ENCODE results near the gene ESRRB.

The ESRRB gene

DNA sequence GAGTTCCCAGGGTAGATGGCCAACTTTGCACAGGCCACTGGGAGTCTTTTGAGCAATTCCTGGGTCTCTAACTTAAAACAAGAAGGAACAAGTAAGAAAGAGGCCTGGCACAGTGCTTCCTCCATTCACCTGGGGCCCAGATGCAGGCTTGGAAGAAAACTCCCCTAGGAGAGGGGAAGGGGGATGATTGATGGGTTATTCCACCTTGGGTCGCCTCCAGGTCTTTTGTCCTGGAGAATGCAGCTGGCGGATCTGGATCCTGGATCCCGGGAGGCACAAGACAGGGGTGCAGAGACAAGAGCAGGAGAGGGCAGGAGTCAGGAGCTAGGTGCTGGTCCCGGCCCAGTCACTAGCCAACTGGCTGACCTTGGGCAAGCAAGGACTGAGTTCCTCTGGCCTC, 74.5 kb downstream of the ESRRB start:
- DNase-seq (ENCODE audit: low spot score): no peak

GRCh38 chr14:76456200-76456599, 80.3 kb downstream of the ESRRB start:
- DNase-seq (ENCODE audit: low spot score): no peak

- no peak for DNase-seq (ENCODE audit: low spot score)
These were observed 81.1 kb downstream of the ESRRB start for GRCh38 chr14:76456891-76457586.

- no peak for DNase-seq (ENCODE audit: low spot score)
These were observed 81.9 kb downstream of the ESRRB start for GRCh38 chr14:76457841-76458240.

DNA sequence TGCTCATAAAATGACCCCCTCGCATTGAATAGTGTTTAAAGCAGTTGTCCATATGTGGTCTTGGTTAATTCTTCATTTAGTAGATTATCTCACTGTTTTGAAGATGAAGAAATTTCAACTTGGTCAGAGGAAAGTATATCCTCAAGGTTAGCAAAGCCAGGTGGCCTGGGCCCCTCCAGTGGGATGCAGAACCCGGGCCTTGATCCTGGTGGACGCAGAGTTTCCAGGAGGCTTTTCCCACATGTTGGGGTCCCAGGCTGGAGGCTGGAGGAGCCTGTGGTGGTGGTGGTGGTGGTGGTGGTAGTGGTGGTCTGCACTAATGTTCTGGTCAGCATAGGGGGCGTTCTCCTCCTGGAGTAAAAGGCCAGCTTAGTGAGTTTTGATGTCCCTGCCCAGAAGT, 85.9 kb downstream of the ESRRB start:
- DNase-seq (ENCODE audit: low spot score): no peak

- no peak for DNase-seq (ENCODE audit: low spot score)
These were observed 86.4 kb downstream of the ESRRB start for GRCh38 chr14:76462330-76462729.

GRCh38 chr14:76463105-76463504, 87.2 kb downstream of the ESRRB start:
- DNase-seq (ENCODE audit: low spot score): no peak

GRCh38 chr14:76464856-76465255, 88.9 kb downstream of the ESRRB start:
- no peak for DNase-seq (ENCODE audit: low spot score)

GRCh38 chr14:76465664-76466063, 89.7 kb downstream of the ESRRB start:
- DNase-seq (ENCODE audit: low spot score): no peak

DNA sequence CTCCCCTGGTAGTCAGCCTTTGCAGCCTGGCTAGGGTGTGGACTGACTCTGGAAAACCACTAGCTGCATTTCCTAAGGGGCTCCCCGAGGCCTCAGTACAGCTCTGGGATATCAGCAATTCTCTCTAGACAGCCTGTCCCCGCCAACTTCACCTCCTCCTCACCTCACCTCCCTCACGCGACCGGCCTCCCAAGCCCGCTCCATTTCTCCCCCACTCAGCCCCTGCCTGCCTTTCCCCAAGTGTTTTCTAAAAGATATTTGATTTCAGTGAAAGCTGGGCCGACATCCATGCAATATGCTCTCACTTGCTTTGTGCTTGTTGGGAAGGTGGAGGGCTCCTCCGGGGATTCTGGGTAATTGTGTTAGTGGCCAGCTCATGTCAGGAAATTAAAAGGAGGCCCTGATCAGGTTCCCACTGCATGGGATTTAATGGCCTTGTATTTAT, 91.8 kb downstream of the ESRRB start:
- no peak for DNase-seq (ENCODE audit: low spot score)

DNA sequence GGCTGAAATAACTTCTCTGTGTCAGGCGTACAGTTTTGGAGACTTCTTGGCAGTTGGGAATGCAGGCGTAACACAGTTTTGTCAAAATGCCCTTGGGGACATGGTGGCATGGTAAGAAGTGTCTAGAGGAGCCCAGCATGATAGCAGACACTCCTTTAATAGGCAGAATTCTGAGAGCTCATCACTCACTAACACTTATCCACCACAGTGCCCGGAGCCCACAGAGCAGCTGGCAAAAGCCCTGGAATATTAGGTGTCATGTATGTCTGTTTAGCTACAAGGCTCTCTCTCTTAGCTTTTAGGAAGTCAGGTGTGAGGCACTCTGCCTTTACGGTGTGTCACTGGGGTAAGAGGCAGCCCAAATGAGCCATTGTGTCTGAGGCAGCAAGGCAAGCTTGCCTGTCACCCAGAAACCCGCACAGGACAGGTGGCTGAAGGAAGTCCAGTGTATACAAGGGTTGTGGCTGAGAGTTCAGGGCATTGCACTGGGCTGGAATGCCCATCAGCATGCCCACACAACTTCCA, 96.3 kb downstream of the ESRRB start:
- no peak for DNase-seq (ENCODE audit: low spot score)

GRCh38 chr14:76473481-76474263, 97.7 kb downstream of the ESRRB start:
- DNase-seq (ENCODE audit: low spot score): peak; percentile 2

DNA sequence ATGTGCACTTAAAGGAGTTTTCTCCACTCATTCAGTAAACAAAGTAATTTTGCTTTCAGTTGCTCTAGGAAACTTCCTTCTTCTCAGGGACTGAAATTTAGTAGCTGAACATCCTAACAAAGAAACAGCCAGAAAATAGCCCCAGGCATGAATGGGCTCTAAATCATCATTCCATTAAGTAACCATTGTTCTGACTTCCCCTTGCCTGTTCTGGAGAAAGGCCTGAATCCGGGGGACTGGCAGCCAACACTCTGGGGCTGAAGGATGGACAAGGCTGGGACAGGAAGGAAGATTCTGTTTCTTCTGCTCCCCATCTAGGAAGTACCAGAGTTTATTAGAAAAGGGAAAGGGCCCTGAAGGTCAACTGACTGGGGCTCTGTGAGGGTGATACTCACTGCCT, 104.5 kb downstream of the ESRRB start:
- no peak for DNase-seq (ENCODE audit: low spot score)

DNA sequence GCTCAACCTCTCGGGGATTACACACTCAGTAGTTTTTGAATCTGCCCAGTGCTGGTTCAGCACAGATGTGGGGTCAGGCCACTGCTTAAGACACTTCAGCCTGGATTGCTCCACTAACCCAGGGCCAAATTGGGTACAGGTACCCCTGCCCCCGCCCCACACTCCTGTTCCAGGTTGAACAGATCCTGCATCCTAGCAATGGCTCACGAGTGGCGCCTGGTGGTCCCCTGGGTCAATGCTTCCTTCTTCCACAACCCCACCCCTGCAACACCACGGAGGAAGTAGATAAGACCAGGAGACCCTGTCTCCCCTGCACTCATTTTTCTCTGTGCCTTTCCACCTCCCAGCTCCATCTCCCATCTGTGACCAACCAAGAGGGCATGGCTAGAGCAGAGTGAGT, 108.4 kb downstream of the ESRRB start:
- no peak for DNase-seq (ENCODE audit: low spot score)

DNA sequence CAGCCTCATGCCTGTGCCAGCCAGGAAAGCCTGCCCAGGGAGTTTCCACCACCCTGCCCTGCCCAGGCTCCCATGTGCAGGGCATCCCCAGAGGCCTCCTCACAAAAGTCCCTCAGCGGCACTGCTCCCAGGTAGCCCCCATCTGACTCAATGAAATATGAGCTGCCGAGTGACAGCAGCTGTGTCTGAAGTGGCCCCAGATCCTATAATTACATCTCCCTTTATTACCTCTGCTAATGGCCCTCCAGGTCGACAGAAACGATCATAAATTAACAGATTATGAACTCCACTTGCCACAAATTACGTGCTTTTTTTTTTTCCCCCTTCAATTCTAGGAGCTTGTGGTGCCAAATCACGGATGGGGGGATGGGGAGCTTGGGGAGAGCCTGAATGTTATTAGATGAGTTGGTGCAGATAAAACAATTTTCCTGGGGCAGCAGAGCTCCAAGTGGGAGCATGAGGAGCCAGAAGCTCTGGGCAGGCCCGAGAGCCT, 110.4 kb downstream of the ESRRB start:
- DNase-seq (ENCODE audit: low spot score): no peak

GRCh38 chr14:76488551-76488950, 112.6 kb downstream of the ESRRB start:
- no peak for DNase-seq (ENCODE audit: low spot score)

DNA sequence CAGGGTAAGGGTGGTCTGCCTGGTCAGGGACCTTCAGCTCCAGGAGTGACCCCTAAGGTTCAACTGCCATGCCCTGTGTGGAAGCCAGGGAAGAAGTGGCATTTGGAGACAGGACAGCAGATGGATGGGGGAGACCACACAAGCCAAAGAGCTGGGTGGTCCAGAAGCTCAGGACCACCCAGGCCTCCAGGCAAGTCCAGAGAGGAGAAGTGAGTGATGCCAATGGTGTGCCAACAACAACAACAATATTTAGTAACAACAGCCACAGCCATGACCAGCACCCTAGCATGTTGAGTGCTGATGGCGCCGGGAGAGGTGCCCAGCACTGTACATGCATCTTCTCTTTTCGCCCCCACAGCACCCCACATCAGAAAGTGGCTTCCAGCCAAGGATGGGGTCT, 113.7 kb downstream of the ESRRB start:
- no peak for DNase-seq (ENCODE audit: low spot score)

- no peak for DNase-seq (ENCODE audit: low spot score)
These were observed 114.2 kb downstream of the ESRRB start for GRCh38 chr14:76490111-76490510.

DNA sequence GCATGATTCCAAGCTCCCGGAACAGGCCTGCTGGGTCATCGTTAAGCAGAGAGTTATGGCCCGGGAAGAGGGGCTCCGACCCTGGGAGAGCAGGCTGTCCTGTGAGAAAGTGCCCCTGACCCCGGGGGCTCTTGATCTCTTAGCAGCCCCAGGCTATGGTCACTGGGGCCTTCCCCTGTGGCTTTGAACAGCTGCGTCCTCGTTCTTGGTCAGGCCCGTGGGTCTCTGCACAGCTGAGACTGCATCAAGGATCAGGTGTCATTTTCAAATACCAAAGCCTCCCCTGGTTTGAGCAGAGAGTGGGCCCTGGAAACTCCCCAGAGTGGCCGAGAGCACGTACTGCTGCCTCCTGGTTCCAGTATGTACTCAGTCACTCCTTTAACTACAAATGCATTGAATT, 114.8 kb downstream of the ESRRB start:
- DNase-seq (ENCODE audit: low spot score): no peak

- no peak for DNase-seq (ENCODE audit: low spot score)
These were observed 115.4 kb downstream of the ESRRB start for GRCh38 chr14:76491172-76491930.

DNA sequence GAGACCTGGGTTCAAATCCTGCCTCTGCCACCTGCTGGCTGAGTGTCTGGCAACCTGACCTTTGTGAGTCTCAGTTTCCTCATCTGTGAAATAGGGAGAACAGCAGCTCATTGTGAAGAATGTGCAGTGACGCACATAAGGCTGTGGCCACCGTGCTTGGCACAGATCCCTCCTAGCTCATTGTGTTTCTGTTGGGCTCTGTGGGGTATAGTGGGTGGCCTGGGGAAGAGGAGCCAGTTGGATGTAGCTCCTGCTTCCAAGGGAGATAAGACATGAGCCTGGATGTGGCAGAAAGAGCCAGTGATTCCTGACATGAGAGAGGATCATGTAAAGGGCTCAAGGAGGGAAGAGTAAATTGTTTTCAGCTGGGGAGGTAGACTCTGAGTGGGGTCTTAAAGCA, 120.0 kb downstream of the ESRRB start:
- no peak for DNase-seq (ENCODE audit: low spot score)

GRCh38 chr14:76496595-76496994, 120.7 kb downstream of the ESRRB start:
- no peak for DNase-seq (ENCODE audit: low spot score)

Measured in putamen (tissue), 1 donor.